Vagina (tissue), 2 donors: Measurements from ENCODE around the gene MYLK2.
"Not testable (repeated sequence)": the region's sequence is repeated elsewhere in the genome, so short reads cannot be mapped to it uniquely, and the experiment has no call there.

Source experiments
- CTCF ChIP-seq, 3 experiments: fragments of 450-650 bp in 2 of 3; fragments of 200-600 bp in 1 of 3; sonication (generic) in 1 of 3; IDR thresholded peaks; one replicate each; pipeline ENCODE4 v1.5.1; 2017 to 2019; ENCODE audit warnings: antibody characterized with exemption in 3 of 3, mild to moderate bottlenecking in 2 of 3, moderate library complexity in 2 of 3
- POLR2A ChIP-seq, 2 donors: fragments of 450-650 bp; IDR thresholded peaks; one replicate each; pipeline ENCODE4 v1.6.1; 2017; ENCODE audit warnings: antibody characterized with exemption in 2 of 2, mild to moderate bottlenecking in 2 of 2, moderate library complexity in 2 of 2

- TF ChIP-seq CTCF, POLR2A (IDR thresholded peaks at IDR 0.05): not testable (repeated sequence)
Observed at GRCh38 chr20:31828016-31828415, 8.9 kb downstream of the MYLK2 start.
